ENCODE data around the gene ERCC5.

- TF ChIP-seq CTCF (IDR thresholded peaks at IDR 0.05; ENCODE audit: low read depth, low read length, poor library complexity, severe bottlenecking) (no peak), EZH2phosphoT487 (IDR thresholded peaks at IDR 0.05; ENCODE audit: borderline replicate concordance, low read length) (no peak)
Measured at GRCh38 chr13:102900193-102900608, 54.4 kb downstream of the ERCC5 start.

Measured in DOHH2 (cell line).